A549 treated with Hydrocortisone at 1 μM for 4 hours (cell line): ENCODE data around the gene SLC29A2. TPM values are rescaled to one million over a fixed set of nuclear protein-coding genes. Genes with fewer than 3 reads are reported as not detected.

Experiments used
- total RNA-seq: library from RNA; stranded (reverse); fragments of 200-300 nt; extraction: Qiagen RNA extraction; gene quantifications from 5 replicates; pipeline ENCODE4 v1.2.3, GENCODE V29; 2022

The SLC29A2 gene, protein sequence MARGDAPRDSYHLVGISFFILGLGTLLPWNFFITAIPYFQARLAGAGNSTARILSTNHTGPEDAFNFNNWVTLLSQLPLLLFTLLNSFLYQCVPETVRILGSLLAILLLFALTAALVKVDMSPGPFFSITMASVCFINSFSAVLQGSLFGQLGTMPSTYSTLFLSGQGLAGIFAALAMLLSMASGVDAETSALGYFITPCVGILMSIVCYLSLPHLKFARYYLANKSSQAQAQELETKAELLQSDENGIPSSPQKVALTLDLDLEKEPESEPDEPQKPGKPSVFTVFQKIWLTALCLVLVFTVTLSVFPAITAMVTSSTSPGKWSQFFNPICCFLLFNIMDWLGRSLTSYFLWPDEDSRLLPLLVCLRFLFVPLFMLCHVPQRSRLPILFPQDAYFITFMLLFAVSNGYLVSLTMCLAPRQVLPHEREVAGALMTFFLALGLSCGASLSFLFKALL
- total RNA-seq, result 5.8 to 8.6 TPM (median 8.0 TPM) in 5 replicates

GRCh38 chr11:66371627-66372415 is at the start of gene SLC29A2:
SLC29A2 (minus strand) TSS chr11:66371760; CDS start chr11:66371591, 169 bp downstream.

DNA sequence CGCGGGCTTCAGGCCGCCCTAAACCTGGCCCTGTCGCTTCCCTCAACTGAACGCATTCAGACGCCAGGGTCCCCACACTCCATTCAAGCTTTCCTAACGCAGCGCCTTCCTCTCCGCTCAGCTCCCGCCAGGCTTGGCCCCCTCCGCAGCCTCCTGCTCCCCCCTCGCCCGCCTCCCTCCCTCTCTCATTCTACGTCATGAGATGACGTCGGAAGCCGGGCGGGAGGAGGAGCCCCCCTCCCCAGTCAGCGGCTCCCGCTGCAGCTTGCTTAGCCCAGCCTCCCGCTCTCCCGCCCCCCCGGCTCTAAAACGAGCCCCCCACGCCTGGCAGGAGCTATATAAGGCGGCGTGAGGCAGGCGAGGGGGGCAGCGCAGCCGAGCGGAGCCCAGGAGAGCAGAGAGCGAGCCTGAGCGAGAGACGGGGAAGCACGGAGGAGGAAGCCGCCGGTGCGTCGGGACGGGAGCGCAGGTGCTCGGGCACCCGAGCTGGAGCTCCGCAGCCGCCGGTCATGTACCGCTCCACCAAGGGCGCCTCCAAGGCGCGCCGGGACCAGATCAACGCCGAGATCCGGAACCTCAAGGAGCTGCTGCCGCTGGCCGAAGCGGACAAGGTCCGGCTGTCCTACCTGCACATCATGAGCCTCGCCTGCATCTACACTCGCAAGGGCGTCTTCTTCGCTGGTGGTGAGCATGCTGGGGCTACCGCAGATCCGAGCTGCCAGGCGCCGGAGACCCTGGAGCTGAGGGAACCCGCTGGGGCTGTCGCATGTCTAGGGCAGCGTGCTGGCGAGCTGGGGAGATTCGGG is 49.3 kb upstream of the SLC29A2 start, which contains the start of gene NPAS4:
Gene NPAS4 (plus strand): TSS at position 365 of the 806 bp plus-strand sequence. CDS start 145 bp downstream, at position 510.

GRCh38 chr11:66347425-66348276 is 23.9 kb downstream of the SLC29A2 start, which contains the start of gene B4GAT1:
B4GAT1 (minus strand) TSS chr11:66347629; CDS start chr11:66347545, 84 bp downstream.

DNA sequence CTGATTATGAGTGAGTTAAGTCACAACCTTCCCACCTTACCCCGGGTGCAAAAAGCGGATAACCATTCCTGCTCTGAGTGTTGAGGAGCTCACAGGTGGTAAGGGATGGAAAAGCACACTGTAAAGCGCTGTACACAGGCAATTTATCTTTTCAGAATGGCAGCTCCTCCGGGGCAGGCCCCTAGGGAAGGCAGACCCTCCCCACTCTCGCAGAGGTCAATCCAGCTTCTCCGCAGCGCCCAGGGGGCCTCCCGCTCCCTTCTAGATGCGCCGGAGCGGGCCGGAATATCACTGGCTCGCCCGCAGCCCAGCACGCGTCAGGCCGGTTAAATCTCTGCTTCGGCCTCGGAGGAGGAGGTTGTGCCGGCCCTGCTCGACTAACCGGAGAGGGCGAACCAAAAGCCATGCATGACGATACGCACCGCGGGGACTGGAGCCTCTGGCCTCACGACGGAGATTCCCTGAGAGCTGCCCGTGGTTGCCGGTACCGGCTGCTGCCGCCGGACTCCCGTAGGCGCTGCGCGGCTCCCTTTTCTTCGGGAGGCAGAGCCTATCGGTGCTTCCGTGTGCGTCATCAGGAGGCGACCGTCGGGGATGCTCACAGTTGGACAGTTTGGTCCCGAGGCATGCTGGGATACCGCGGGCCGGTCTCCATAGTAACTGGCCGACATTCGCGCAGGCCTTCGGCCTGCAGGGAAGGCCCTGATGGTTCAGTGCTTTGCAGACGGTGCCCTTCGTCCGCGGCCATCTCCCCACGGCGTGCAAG is 26.8 kb downstream of the SLC29A2 start, which contains the start of gene BRMS1:
Gene BRMS1 (minus strand): TSS at position 555 of the 766 bp plus-strand sequence. CDS start 2,870 bp downstream, outside the sequence.

GRCh38 chr11:66336234-66337102 is 35.1 kb downstream of the SLC29A2 start, which contains the start of gene RIN1:
RIN1 (minus strand) TSS chr11:66336434; CDS start chr11:66336402, 32 bp downstream.

DNA sequence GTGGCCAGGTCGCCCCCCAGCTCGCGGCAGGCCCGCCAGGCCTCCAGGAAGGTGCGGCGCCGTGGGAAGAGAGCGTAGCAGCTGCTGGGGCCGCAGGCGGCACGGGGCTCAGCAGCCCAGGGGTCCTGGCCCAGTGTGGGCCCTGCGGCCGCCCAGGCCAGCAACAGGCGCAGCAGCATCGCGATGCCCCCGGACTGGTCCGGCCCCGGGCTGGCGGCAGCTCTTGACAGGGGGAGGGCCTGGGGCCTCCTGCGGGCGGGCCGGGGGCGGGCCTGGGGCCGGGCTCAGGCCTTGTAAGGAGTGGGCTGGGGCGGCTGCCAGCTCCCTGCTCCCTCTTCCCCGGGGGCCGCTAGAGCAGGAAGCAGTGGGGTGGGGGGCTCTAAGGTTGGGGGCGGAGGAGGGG is 54.7 kb downstream of the SLC29A2 start, which contains the start of gene CD248:
Gene CD248 (minus strand): TSS at position 196 of the 403 bp plus-strand sequence. CDS start 17 bp downstream, at position 179.

Other genes starting within 250 kb of the SLC29A2 start
- 41.0 to 47.0 TPM (median 43.4 TPM) in 5 replicates for gene KLC2, start 114.1 kb downstream of the SLC29A2 start, total RNA-seq
- 132 to 146 TPM (median 141 TPM) in 5 replicates for gene RAB1B, start 103.1 kb downstream of the SLC29A2 start, total RNA-seq
- gene CNIH2, start 93.6 kb downstream of the SLC29A2 start, total RNA-seq, result 2.0 to 2.9 TPM (median 2.6 TPM) in 5 replicates
- 95.5 to 124 TPM (median 116 TPM) in 5 replicates for gene YIF1A, start 82.6 kb downstream of the SLC29A2 start, total RNA-seq
- 2.4 to 3.9 TPM (median 3.5 TPM) in 5 replicates for gene TMEM151A, start 79.9 kb downstream of the SLC29A2 start, total RNA-seq
- 0.03 TPM in 1 of 5 replicates, not detected in the others for gene CD248, start 54.7 kb downstream of the SLC29A2 start, total RNA-seq
- 25.2 to 33.5 TPM (median 30.7 TPM) in 5 replicates for gene RIN1, start 35.3 kb downstream of the SLC29A2 start, total RNA-seq
- gene BRMS1, start 26.7 kb downstream of the SLC29A2 start, total RNA-seq, result 76.7 to 97.6 TPM (median 84.2 TPM) in 5 replicates
- gene B4GAT1, start 24.1 kb downstream of the SLC29A2 start, total RNA-seq, result 14.8 to 17.1 TPM (median 16.8 TPM) in 5 replicates
- 0.03 to 0.06 TPM in 2 of 5 replicates, not detected in the others for gene NPAS4, start 49.3 kb upstream of the SLC29A2 start, total RNA-seq
- gene MRPL11, start 67.1 kb upstream of the SLC29A2 start, total RNA-seq, result 82.1 to 122 TPM (median 112 TPM) in 5 replicates
- 4.3 to 5.3 TPM (median 4.7 TPM) in 5 replicates for gene PELI3, start 95.1 kb upstream of the SLC29A2 start, total RNA-seq
- gene DPP3, start 108.7 kb upstream of the SLC29A2 start, total RNA-seq, result 51.1 to 65.5 TPM (median 52.4 TPM) in 5 replicates
- 9.5 to 10.9 TPM (median 9.7 TPM) in 5 replicates for gene BBS1, start 138.9 kb upstream of the SLC29A2 start, total RNA-seq
- gene ZDHHC24, start 174.3 kb upstream of the SLC29A2 start, total RNA-seq, result 8.3 to 15.0 TPM (median 12.4 TPM) in 5 replicates
- gene ACTN3, start 175.1 kb upstream of the SLC29A2 start, total RNA-seq, result 0.06 TPM in 2 of 5 replicates, not detected in the others
- gene CTSF, start 196.8 kb upstream of the SLC29A2 start, total RNA-seq, result 30.9 to 38.6 TPM (median 32.9 TPM) in 5 replicates
- gene CCDC87, start 221.3 kb upstream of the SLC29A2 start, total RNA-seq, result 0.40 to 0.64 TPM (median 0.52 TPM) in 5 replicates
- gene CCS, start 221.4 kb upstream of the SLC29A2 start, total RNA-seq, result 26.4 to 28.2 TPM (median 27.8 TPM) in 5 replicates
- gene RBM14, start 244.9 kb upstream of the SLC29A2 start, total RNA-seq, result 64.0 to 79.2 TPM (median 66.7 TPM) in 5 replicates